GM10847 (cell line): Measurements from ENCODE around the gene DYNLL2.

Source experiments
- POLR2A ChIP-seq: IDR thresholded peaks from 2 replicates; pipeline ENCODE4 v1.6.1; 2011; ENCODE audit not compliant: insufficient read length; ENCODE audit errors: extremely low read depth

The DYNLL2 gene

DNA sequence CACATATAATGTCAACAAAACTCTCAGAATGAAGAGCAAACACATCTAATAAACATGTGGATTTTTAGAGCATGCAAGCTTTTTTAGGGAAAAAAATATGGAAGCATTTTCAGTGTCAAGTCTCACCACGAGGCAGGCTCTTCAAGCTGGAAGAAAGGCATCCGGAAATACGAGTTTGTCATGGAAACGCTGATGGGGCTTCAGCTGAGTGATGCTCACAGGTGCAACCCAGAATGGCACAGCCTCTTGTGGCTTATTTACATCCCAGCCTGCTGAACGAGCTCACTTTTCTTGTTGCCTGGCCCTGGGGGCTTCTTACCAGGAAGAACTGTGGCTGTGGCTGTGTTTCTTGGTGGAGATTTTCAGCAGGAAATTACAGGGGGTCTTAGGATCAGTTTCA lies 24.1 kb upstream of the DYNLL2 start:
- no peak for TF ChIP-seq POLR2A

DNA sequence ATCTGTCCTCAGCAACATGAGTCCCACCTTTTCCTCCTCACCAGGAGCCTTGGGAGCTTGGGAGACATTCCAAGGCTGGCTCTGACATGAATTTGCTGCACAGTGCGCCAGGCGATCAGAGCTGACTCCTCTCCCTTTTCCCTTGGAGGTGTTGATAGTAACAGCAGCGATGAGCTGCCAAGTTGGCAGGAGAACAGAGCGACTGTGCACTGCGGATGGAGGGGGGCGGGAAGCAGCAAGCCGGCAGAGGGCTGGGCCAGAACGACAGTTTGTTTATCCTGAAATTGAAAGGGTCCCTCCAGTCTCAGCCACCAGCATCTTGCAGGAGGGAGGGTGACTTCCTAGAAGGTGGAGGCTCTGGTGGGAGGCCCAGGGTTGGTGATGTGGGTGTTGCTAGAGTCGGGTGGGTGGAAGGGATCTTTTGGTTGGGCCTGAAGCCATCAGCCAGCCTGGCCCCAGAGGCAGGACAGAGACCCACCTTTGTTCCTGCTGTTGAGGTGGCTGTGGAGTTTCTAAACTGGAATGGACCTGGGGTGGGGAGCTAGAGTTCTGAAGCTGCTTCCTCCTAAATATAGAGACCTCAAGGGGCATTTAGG lies 22.5 kb upstream of the DYNLL2 start:
- no peak for TF ChIP-seq POLR2A

DNA sequence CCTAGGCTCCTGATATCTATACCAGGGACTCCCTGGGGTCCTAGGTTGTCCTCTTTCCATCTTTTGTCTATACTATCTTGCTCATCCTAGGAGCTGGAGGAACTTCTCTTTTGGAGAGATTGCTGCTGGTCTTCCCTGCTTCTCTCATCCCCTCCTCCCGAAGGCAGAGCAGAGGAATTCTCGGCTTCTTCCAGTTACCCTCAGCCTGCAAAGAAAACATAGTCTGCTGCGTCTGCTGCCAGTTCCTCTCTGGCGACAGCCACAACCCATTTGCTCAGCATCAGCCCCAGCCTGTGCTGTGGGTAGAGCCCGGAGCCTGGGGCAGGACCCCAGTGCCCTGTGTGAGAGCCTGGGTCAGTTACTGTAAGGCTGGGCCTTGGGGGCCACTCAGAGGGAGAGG lies 21.5 kb upstream of the DYNLL2 start:
- no peak for TF ChIP-seq POLR2A

- no peak for TF ChIP-seq POLR2A
These were observed 18.0 kb upstream of the DYNLL2 start for GRCh38 chr17:58065238-58065637.

DNA sequence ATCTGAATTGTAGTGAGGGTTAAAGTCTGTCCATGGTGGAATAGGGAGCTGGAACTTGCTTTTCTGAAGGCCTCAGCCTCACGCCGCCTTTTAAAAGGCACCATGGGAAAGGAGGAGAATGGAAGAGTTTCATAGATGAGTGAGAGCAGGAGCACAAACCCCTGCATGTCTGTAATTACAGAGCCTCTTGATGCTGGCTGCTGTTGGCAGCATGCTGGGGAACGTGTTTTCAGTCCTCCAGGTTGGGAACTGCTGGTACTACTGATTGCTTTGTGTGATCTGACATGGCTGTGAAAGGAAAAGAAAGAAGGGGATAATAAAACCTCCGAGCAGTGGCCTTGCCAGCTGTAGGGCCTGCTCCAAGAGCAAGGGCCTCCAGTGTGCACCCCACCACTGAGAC lies 16.8 kb upstream of the DYNLL2 start:
- no peak for TF ChIP-seq POLR2A

DNA sequence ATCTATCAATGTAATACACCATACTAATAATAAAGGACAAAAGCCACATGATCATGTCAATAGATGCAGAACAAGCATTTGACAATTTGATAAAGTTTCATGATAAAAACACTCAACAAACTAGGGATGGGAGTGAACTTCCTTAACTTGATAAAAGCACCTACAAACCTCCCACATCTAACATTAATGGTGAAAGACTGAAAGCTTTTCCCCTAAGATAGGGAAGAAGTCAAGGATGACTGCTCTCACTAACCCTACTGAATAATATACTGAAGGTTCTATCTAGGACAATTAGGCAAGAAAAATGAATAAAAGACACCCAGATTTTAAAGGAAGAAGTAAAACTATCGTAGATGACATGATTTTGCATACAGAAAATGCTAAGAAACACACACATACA lies 10.4 kb upstream of the DYNLL2 start:
- TF ChIP-seq POLR2A: no peak

DNA sequence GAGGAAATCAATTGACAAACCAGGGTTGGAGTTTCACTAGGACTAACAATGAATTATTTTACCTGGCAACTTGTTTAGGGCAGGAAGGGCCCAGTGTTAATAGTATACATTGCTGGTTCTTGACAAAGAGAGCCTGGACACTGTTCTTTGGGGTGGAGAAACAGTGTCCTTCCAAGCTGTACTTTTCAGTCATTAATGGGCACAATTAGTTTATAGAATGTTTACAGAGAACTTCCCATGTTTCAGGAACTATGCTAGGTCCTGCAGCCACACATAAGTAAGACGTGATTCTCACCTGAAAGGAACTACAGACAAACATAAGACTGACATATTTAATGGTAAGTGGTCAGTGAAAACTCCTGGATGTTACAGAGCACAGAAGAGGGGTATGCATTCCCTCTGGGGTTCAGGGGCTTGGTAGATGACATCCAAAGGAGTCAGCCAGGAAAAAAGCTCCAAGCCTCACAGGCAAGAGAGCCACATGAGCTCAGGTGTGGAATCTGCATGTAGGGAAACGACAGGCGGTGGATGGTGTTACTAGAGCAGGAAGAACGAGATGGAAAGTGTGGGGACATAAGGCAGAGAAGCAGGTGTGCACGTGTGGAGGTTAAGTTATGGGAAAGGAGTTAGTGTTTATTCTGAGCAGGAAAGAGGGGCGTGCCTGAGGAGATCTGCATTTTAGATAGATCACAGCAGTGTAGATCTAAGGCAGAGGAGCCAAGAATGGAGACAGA lies 3.8 kb upstream of the DYNLL2 start:
- no peak for TF ChIP-seq POLR2A

GRCh38 chr17:58081646-58082340 lies 1.4 kb upstream of the DYNLL2 start:
- TF ChIP-seq POLR2A: no peak

DNA sequence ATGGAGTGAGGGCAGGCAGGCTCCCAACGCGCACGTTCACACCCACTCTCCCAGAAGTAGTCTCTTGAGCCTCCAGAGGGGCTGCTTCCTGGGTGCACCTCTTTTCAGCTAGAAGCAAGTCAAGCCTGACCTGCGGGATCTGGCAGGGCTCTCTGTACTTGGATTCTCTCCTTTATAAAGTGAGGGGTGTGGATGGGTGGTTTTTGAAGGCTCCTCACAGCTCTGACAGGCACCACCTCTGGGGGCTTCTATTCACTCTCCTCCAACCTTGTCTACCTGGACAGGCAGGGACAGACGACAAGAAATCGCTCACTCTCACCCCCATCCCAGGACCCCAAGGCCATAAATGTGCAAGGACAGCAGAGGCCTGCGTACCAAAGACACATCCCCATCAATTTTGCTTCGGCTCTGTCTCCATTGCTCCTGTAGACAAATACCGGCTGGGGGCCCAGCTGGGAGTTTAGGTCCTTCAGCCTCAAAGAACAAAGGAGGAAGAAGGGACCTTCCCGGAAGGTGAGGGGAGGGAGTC lies 814 bp upstream of the DYNLL2 start:
- no peak for TF ChIP-seq POLR2A

DNA sequence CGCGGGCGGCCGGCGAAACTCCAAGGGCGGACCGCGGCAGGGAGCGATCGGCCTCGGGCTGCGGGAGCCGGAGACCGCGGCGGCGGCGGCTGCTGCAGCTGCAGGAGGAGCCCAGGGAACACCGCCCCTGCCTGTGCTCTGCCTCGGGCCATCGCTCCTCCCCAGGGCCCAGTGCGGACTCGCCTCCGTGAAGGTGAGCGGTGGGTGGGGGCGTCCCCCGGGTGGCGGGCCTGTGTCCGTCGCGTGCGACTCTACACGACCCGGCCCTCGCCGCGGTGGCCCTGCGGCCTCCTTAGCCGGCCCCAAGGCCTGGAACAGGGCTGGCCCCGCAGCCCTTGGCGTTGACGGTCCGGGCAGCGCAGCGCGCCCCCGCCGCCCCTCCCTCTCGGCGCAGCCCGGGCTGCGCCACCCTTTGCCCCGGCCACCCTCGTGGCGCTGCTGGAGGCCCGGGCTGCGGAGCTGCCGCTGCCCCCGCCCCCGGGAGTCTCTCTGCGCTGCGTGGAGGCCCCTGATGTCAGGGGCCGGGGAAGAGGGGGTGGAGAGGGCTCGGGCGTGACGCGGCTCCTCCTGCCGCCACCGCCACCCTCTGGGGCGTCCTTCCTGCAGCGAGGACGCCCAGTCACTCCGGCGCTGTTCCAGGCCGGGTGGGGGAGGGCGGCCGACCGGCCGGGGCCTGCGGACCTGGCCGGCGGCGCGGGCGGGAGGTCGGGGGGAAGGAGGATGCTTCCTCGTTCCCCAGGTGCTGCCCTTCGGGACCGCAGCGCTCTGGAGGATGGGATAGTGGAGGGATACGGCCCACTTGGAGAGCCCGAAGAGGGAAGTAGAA lies 485 bp downstream of the DYNLL2 start:
- no peak for TF ChIP-seq POLR2A

GRCh38 chr17:58084317-58084981 lies 1.2 kb downstream of the DYNLL2 start:
- no peak for TF ChIP-seq POLR2A

DNA sequence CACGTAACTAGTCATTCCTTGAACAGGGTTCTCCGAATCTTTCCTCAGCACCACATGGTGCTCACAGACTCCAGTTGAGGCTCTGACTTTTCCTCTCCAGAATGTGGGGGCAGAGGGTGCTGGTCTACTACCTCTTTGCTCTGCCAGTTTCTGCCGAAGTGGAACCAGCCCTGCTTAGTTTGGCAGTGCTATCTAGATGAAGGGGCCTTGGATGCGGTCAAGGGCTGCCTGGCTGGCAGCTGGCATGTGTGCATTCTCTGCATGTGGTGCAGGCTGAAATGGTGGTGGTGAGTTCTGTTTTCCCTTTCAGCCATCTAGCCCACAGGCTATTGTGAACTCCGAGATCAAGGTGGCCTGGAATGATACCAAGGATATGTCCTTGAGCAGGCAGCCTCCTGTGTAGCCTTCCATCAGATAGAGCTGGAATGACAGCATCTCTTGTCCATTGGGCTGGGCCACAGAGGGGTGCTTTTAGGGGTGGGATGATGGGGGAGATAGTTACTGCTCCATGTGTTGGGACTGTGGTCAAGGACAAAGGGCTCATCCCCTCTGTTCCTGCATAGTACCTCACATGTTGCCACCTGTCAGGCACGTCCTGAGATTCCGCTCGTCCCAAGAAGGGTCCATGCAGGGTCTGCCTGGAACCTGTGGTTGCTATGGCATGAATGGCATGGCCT lies 2.0 kb downstream of the DYNLL2 start:
- TF ChIP-seq POLR2A: no peak

DNA sequence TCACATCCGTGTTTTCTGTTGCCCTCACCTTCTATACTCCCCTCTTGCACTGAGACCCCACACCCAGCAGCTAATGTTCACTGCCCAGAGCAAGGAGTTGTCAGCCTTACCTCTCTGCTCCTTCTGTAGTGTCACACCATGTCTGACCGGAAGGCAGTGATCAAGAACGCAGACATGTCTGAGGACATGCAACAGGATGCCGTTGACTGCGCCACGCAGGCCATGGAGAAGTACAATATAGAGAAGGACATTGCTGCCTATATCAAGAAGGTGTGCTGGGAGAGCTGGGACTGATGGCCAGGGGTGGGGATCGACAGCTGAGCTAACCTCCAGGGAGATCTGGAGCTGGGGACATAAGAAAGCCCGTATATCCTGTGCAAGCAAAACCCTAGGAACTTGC lies 3.7 kb downstream of the DYNLL2 start:
- no peak for TF ChIP-seq POLR2A

- no peak for TF ChIP-seq POLR2A
These were observed 5.4 kb downstream of the DYNLL2 start for GRCh38 chr17:58088624-58089023.
